IPS-15b (cell line): ENCODE data around the gene ANKRD31.

ENCODE experiments used
- H3K27me3 ChIP-seq: one replicate; pipeline ENCODE4 v1.6.1; 2013; ENCODE audit warnings: low read length; ENCODE audit not compliant: control insufficient read depth, insufficient read depth
- H3K36me3 ChIP-seq: one replicate; pipeline ENCODE4 v1.6.1; 2013; ENCODE audit warnings: low read length; ENCODE audit not compliant: control insufficient read depth, insufficient read depth
- H3K4me1 ChIP-seq: one replicate; pipeline ENCODE4 v1.6.1; 2013; ENCODE audit warnings: mild to moderate bottlenecking, low read length; ENCODE audit not compliant: control insufficient read depth, insufficient read depth
- H3K4me3 ChIP-seq: one replicate; pipeline ENCODE4 v1.5.1; 2013; ENCODE audit warnings: low read depth, low read length
- H3K9ac ChIP-seq: one replicate; pipeline ENCODE4 v1.6.1; 2013; ENCODE audit warnings: low read depth, mild to moderate bottlenecking, low read length
- H3K9me3 ChIP-seq: one replicate; pipeline ENCODE4 v1.6.1; 2013; ENCODE audit warnings: mild to moderate bottlenecking, low read length; ENCODE audit not compliant: control insufficient read depth, insufficient read depth

Gene ANKRD31

DNA sequence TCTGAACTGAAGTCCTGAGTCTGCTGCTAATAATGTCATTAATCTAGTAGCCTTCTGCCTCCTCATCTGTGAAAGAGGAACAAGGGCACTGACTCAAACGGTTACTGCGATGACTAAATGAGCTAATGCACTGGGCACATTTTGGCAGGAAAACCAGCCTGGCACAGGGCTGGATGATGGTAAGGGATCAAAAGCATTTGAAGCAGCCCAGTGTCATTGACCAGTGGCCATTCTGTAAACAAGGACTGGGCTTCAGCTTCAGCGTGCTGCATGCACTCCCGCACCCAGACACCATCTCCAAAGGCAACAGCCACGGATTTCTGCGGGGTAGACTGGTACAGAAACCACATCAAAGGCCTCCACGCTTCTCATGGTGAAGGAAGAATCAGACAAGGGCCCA, 192.3 kb downstream of the ANKRD31 start:
- Histone ChIP-seq H3K36me3 (no peaks in the 10 kb centered on the region), H3K9ac (no peak overlapping the region), H3K27me3 (no peaks in the 10 kb centered on the region), H3K4me1 (no peaks in the 10 kb centered on the region), H3K4me3 (no peak overlapping the region), H3K9me3 (no peaks in the 10 kb centered on the region)

DNA sequence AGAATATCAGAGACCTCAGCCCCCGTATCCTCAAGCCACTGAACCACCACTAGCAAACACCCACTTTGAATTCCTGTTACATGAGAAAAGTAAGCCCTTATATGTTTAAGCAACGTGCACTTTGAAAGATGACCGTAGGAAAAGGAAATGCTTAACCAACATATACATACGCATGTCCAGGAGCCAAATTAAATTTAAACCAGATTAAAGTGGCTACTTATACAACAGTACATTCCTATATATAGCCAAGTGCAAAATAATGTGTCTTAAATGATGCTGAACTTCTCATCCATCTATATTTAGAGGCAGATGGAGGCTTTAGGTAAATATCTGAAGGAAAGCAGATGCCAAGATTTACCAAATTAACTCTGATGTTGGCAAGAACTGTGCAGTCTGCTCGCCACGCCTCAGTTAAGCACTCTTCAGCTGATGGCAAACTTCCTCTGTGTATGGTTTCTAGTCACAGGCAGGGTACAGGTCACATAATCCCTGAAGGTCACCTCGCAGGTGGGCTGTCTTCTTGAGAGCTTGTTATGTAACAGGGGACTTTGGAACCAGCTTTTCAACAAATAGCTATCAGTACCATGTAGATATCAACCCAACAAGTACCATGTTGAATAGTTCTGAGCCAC, 192.9 kb downstream of the ANKRD31 start:
- Histone ChIP-seq H3K27me3 (no peaks in the 10 kb centered on the region), H3K9ac (no peak overlapping the region), H3K4me1 (no peaks in the 10 kb centered on the region), H3K36me3 (no peaks in the 10 kb centered on the region), H3K4me3 (no peak overlapping the region), H3K9me3 (no peaks in the 10 kb centered on the region)

DNA sequence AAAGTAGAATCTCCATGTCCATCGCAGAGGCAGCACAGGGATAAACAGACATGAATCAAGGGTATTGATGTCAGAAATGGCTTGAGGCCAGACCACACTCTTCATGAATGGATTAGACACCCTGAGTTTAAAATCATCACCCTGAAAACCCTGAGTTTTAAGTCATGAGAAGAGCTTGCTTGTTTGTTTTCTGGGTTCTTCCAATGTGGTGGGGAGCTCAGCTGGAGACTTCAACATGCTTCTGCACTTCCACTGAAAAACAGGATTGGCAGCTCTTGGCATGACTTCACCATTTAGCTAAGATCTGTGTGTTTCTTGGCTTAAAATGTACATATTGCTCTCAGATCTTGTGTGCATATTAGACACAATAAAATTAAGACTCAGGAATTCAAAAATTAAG, 194.2 kb downstream of the ANKRD31 start:
- Histone ChIP-seq H3K27me3 (no peaks in the 10 kb centered on the region), H3K4me3 (no peak overlapping the region), H3K36me3 (no peaks in the 10 kb centered on the region), H3K9me3 (no peaks in the 10 kb centered on the region), H3K4me1 (no peaks in the 10 kb centered on the region), H3K9ac (no peak overlapping the region)

DNA sequence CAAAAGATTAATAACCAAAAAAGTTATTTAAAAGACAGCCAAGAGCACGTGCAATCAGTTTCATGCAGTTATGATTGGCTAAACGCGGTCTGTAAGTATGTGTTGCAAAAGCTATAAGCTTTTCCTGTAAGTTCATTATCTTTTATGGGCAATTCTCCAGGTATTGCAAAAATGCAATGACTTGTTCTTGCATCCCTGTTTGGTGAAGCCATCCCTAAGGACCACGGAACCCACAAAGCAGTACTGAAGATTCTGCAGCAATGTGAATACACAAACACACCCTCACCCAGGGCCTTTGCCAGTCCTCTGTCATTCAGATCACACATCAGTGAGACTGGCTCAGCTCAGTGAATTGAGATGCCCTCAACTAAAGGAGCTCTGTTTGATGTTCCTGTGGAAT, 195.7 kb downstream of the ANKRD31 start:
- H3K27me3 ChIP-seq = no peaks in the 10 kb centered on the region

DNA sequence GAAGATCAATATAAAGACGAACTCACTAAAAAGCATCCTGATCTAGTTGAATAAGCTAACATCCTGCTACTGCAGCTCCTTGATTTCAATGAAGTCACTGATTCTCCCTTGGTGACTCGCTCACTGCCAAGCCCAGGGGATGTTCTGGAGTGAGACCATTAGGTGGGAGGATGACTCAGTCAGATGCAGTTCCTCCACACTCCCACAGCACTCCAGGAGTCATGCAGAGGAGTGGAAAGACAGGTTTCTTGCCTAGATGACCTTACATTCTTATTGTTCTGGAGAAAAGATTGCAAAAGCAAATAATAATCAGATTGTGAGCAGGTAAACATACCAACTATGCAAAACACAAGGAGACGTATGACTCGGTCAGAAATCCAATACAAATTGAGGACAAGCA, 199.6 kb downstream of the ANKRD31 start:
- Histone ChIP-seq H3K9ac (no peak overlapping the region), H3K4me3 (no peak overlapping the region), H3K4me1 (no peaks in the 10 kb centered on the region), H3K27me3 (no peaks in the 10 kb centered on the region), H3K9me3 (no peaks in the 10 kb centered on the region), H3K36me3 (no peaks in the 10 kb centered on the region)

More for the DNA sequence above, 195.7 kb downstream of the ANKRD31 start:
- no peaks in the 10 kb centered on the region for H3K9me3 ChIP-seq
- H3K36me3 ChIP-seq = no peaks in the 10 kb centered on the region
- H3K4me1 ChIP-seq = no peaks in the 10 kb centered on the region
- no peak overlapping the region for H3K9ac ChIP-seq
- H3K4me3 ChIP-seq = no peak overlapping the region

DNA sequence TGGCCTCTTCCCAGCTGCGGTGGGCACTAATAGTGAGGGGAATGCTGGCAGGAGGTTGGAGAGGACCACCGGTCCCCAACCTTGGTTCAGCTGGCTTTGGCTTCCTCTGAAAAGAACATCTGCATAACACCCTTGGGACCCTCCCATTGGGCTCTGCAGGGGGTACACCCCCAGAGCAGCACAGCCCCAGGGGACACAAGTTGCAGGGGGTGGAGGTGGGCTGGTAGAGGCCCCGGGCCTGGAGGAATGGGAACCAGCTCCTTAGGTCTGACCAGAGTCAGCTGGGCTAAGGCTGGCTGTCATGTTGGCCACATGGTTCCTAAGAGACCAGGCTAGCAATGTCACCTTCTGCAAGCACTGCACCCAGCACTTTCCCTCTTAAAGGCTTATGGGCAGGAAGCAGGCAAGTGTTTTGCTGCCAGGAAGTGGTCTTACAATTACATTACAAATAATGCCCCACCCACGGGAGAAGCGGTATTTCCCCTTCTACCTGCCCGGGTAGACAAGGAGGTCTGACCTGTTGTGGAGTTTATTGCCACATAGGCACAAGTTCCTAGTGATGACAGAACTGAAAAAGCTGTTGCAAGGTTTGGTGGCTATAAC, 202.4 kb downstream of the ANKRD31 start:
- no peak overlapping the region for H3K9ac ChIP-seq
- H3K27me3 ChIP-seq = no peaks in the 10 kb centered on the region
- H3K4me1 ChIP-seq = no peaks in the 10 kb centered on the region
- H3K36me3 ChIP-seq = no peaks in the 10 kb centered on the region
- H3K4me3 ChIP-seq = no peak overlapping the region
- no peaks in the 10 kb centered on the region for H3K9me3 ChIP-seq

DNA sequence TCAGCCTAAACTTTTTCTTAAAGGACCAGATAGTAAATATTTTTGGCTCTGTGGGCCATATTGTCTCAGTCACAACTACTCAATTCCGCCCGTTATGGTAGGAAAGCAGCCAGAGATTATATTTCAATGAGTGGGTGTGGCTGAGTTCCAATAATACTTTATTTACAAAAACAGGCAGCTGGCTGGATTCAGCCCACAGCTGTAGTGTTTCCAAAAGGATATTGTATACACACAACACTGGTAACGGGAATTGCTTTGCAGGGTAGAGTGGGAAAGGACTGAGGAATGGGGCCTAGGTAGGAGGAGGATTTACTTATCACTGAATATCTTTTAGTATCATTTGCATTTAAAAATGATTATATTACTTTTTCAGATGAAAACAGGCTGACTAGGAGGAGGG, 205.3 kb downstream of the ANKRD31 start:
- Histone ChIP-seq H3K9ac (no peak overlapping the region), H3K4me1 (no peaks in the 10 kb centered on the region), H3K36me3 (no peaks in the 10 kb centered on the region), H3K27me3 (no peaks in the 10 kb centered on the region), H3K9me3 (no peaks in the 10 kb centered on the region), H3K4me3 (no peak overlapping the region)

DNA sequence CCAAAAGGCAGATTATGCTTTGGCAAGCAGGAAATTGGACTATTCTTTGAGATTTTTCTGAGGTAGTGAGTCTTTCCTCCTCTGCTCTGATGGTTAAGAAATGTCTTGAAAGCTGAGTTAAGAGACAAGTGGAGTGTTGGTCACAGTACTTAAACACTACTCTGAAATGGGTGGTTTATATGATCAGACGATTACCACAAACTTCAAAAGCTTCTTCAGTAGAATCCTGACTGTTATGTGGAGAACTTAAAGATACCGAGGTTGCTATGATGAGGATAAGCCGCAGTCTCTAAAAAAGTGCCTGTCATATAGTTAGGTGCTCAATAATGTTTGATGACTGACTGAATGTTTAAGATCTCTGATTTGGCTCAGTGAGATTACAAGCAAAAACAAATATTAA, 208.6 kb downstream of the ANKRD31 start:
- no peaks in the 10 kb centered on the region for H3K36me3 ChIP-seq
- no peaks in the 10 kb centered on the region for H3K27me3 ChIP-seq
- no peaks in the 10 kb centered on the region for H3K9me3 ChIP-seq
- no peaks in the 10 kb centered on the region for H3K4me1 ChIP-seq
- H3K9ac ChIP-seq = no peak overlapping the region
- H3K4me3 ChIP-seq = no peak overlapping the region

DNA sequence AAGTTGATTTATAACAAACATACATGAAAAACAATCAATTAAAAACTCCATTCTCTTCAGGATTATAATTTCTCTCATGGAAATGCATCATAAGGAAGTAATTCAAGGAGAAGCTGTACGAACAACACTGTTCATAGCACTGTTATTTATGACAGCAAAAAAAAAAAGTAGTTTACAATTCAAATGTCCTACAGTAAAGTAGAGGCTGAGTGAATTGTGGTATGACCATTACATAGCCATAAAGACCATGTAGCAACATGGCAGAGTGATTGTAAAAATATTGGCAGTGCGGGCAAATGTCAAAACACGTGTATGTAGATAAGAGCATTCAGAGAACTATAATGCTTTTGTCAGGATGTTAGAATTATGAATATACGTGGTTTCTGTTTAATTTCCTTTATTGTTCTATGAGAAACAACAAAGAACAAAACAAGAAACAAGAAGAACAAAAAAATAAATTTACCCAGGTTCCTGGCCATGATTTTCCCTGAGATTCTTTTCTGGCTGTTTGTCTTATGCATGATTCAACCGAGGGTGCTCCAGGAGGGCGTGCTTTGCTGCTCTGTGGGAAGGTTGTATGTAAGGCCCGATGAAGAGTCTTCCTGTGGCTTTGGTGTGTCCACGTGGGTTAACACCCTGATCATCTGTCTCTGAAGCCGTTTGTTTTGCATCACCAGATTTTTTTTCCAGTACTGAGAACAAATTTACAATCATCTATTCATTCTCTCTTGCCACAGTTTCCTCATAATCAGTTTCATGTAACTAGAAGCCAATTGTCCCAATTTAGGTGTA, 213.1 kb downstream of the ANKRD31 start:
- Histone ChIP-seq H3K27me3 (no peaks in the 10 kb centered on the region), H3K4me1 (no peaks in the 10 kb centered on the region), H3K4me3 (no peak overlapping the region), H3K9me3 (no peaks in the 10 kb centered on the region), H3K9ac (no peak overlapping the region), H3K36me3 (no peaks in the 10 kb centered on the region)

DNA sequence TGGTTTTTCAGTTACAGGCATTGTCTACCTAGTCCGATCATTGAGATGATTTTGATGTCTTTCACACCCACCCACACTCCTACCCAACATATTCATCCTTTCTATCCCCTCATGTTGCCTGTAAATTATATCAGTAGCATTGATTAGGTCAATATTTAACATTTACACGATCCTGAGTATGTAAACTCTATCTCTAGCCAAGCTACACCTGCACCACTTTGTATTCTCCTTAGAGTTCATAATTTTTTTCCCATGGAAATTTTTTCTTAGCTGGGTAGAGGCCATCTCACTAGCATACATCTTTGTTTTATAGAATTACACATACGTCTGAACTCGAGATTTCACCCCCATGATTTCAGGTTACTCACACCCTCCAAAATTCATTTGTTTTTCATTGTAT, 214.9 kb downstream of the ANKRD31 start:
- H3K4me1 ChIP-seq = no peaks in the 10 kb centered on the region
- no peaks in the 10 kb centered on the region for H3K36me3 ChIP-seq
- H3K9me3 ChIP-seq = no peaks in the 10 kb centered on the region
- no peaks in the 10 kb centered on the region for H3K27me3 ChIP-seq
- H3K9ac ChIP-seq = no peak overlapping the region
- H3K4me3 ChIP-seq = no peak overlapping the region

DNA sequence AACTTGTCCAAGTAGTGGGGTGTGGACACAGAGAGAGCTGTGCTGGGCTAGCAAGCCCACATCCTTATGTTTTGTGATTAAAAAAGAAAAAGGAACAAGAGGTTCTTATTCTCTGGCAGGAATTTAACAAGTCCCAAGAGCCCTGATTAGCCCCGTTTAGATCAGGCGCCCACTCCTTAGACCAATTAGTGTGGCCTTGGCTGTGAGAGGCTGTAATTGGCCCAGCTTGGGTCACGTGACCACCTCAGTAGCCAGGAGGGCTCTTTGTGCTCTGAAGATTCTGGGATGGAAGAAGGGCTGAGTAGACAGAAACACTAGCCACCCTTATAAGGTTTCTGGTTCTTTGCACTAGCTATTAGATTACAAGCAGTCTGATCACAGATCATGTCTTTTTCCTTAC, 215.5 kb downstream of the ANKRD31 start:
- H3K9me3 ChIP-seq = no peaks in the 10 kb centered on the region
- H3K4me1 ChIP-seq = no peaks in the 10 kb centered on the region
- H3K36me3 ChIP-seq = no peaks in the 10 kb centered on the region
- no peak overlapping the region for H3K9ac ChIP-seq
- no peaks in the 10 kb centered on the region for H3K27me3 ChIP-seq
- no peak overlapping the region for H3K4me3 ChIP-seq
